NB4 (cell line): ENCODE data around the gene MYEOV.

Experiments
- DNase-seq: peaks from one replicate; pipeline ENCODE4 v3.0.0; 2010; ENCODE audit warnings: low read depth
- H3K4me3 ChIP-seq: one replicate; pipeline ENCODE4 v1.5.1; 2011; ENCODE audit warnings: mild to moderate bottlenecking, low read depth, low read length, moderate library complexity
- CTCF ChIP-seq: IDR thresholded peaks from one replicate; pipeline ENCODE4 v1.5.1; 2012; ENCODE audit warnings: low read depth, low read length
- MYC ChIP-seq: IDR thresholded peaks from 2 replicates; pipeline ENCODE4 v1.6.1; 2011; ENCODE audit warnings: low read depth, low read length
- POLR2A ChIP-seq: IDR thresholded peaks from 2 replicates; pipeline ENCODE4 v1.6.1; 2011; ENCODE audit warnings: mild to moderate bottlenecking; ENCODE audit not compliant: insufficient read length; ENCODE audit errors: extremely low read depth
- TF ChIP-seq, protein P1 (sequence below): IDR thresholded peaks from 2 replicates; pipeline ENCODE4 v1.6.1; 2011; ENCODE audit warnings: low read depth, low read length

MYEOV gene

DNA sequence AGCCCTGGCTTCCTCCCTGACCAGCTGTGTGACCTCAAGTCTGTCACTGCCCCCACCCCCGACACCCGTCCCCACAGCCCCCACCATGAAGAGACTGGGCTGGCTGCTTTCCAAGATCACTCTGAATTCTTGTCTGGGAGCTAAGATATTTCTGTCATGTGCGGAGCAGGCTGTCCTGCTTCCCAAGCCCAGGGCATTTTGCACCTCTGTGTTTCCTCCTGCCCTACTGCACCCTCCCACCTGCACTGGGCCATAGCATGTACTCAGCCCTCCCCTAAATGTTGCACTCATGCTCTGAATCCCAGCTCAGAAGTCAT lies 30.3 kb upstream of the MYEOV start:
- no peak for TF ChIP-seq POLR2A
- TF ChIP-seq, protein P1, sequence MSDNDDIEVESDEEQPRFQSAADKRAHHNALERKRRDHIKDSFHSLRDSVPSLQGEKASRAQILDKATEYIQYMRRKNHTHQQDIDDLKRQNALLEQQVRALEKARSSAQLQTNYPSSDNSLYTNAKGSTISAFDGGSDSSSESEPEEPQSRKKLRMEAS: no peak
- TF ChIP-seq MYC: no peak
- no peak for TF ChIP-seq CTCF
- no peak overlapping the region for H3K4me3 ChIP-seq
- DNase-seq: no peak

- no peak for DNase-seq
- TF ChIP-seq, protein P1: no peak
- TF ChIP-seq CTCF (no peak), POLR2A (no peak), MYC (no peak)
Observed at GRCh38 chr11:69264486-69264885, 29.5 kb upstream of the MYEOV start.

DNA sequence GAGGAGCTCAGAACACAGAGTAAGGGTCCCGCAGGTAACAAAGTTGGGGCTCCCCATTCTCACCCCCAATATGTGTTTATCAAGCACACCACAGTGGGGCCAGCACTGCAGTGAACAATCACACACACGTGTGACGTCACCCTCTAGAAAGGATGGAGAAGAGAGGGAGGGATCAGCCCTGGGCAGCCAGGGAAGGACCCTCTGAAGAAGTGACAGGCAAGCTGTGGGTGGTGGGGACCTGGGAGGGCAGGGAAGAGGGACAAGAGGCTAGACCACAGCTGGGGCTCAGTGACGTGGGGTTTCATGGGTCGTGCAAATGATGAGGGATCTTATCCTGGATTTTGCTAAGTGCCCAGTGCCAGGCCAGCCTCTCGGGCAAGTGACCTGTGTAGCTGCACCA lies 28.7 kb upstream of the MYEOV start:
- TF ChIP-seq CTCF (no peak), POLR2A (no peak), MYC (no peak)
- TF ChIP-seq, protein P1: no peak
- no peak overlapping the region for H3K4me3 ChIP-seq
- DNase-seq: no peak

More at GRCh38 chr11:69264486-69264885, 29.5 kb upstream of the MYEOV start:
- H3K4me3 ChIP-seq: no peak overlapping the region

- DNase-seq: no peak
Observed at GRCh38 chr11:69265911-69266510, 27.9 kb upstream of the MYEOV start.

GRCh38 chr11:69267395-69267805 lies 26.6 kb upstream of the MYEOV start:
- no peak for DNase-seq
- no peak overlapping the region for H3K4me3 ChIP-seq
- no peak for TF ChIP-seq POLR2A

More at GRCh38 chr11:69265911-69266510, 27.9 kb upstream of the MYEOV start:
- H3K4me3 ChIP-seq: no peak overlapping the region
- TF ChIP-seq MYC (no peak), POLR2A (no peak), CTCF (no peak)
- TF ChIP-seq, protein P1: no peak

DNA sequence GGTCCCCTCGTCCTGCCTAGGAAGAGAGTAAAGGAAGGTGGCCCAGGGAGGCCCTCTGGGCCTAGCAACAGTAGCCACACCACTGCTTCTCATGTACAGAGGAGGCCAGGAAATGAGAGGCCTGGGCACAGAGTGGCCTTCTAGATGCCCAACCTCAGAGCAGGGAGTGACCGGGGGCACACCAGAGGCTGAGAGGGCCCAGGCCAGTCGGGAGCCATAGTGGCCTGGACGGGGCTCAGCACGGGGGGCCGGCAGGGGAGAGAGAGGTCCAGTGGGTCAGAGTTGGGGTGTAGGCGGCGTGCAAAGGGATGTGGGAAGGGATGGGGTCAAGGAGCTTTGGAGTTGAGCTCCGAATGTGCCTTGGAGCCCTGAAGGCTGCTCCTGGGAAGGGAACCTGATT lies 25.0 kb upstream of the MYEOV start:
- no peak overlapping the region for H3K4me3 ChIP-seq
- TF ChIP-seq POLR2A (no peak), CTCF (no peak), MYC (no peak)
- TF ChIP-seq, protein P1: no peak
- DNase-seq: no peak
